K562 (cell line): Measurements from ENCODE around the gene YPEL2. TPM values are rescaled to one million over a fixed set of nuclear protein-coding genes. Genes with fewer than 3 reads are reported as not detected.
A peak's percentile ranks its signal among the peaks of the same experiment; 100 is the strongest.

Experiments
- ARID1B ChIP-seq: fragments of 450-650 bp; IDR thresholded peaks from 2 replicates; pipeline ENCODE4 v1.6.1; 2016; ENCODE audit warnings: antibody characterized with exemption, mild to moderate bottlenecking, inconsistent platforms
- CBFB ChIP-seq: sonication (generic); formaldehyde crosslinking; IDR thresholded peaks from 2 replicates; pipeline ENCODE4 v1.4.0; 2020; ENCODE audit warnings: mild to moderate bottlenecking, missing genetic modification reagents
- EP300 ChIP-seq: IDR thresholded peaks from 2 replicates; pipeline ENCODE4 v1.6.1; 2012; ENCODE audit warnings: low read length, improper control_type of control experiment
- ESRRB ChIP-seq: fragments of 250-450 bp; sonication (Bioruptor Pico); IDR thresholded peaks from 2 replicates; pipeline ENCODE4 v1.5.0; 2020; ENCODE audit warnings: mild to moderate bottlenecking, moderate library complexity, borderline replicate concordance
- ETV5 ChIP-seq: sonication (generic); formaldehyde crosslinking; IDR thresholded peaks from 2 replicates; pipeline ENCODE4 v1.4.0; 2020; ENCODE audit warnings: low read depth, mild to moderate bottlenecking, missing genetic modification reagents
- FOXA3 ChIP-seq, 2 experiments: fragments of 450-650 bp in 1 of 2; sonication (generic) in 1 of 2; formaldehyde crosslinking; IDR thresholded peaks in 1 of 2; conservative IDR thresholded peaks in 1 of 2; 2 replicates each; pipeline versions ENCODE4 v1.4.0 to v1.8.0; 2020 to 2022; ENCODE audit warnings: mild to moderate bottlenecking in 2 of 2, missing genetic modification reagents in 1 of 2
- HDAC1 ChIP-seq, 2 experiments: fragments of 450-650 bp; IDR thresholded peaks; 2 replicates each; pipeline ENCODE4 v1.6.1; 2016 to 2017; ENCODE audit warnings: inconsistent platforms in 1 of 2, mild to moderate bottlenecking in 1 of 2, moderate library complexity in 1 of 2
- HDAC2 ChIP-seq: fragments of 450-650 bp; IDR thresholded peaks from 2 replicates; pipeline ENCODE4 v1.6.1; 2016; ENCODE audit warnings: mild to moderate bottlenecking
- HDAC3 ChIP-seq: fragments of 450-650 bp; IDR thresholded peaks from 2 replicates; pipeline ENCODE4 v1.6.1; 2018; ENCODE audit warnings: borderline replicate concordance, mild to moderate bottlenecking, moderate library complexity; ENCODE audit not compliant: partially characterized antibody
- HMGN3 ChIP-seq: IDR thresholded peaks from 2 replicates; pipeline ENCODE4 v1.6.1; 2011; ENCODE audit warnings: borderline replicate concordance, low read depth, mild to moderate bottlenecking, mixed read lengths, low read length; ENCODE audit not compliant: insufficient read length; ENCODE audit errors: extremely low read depth
- ILK ChIP-seq: fragments of 450-650 bp; IDR thresholded peaks from 2 replicates; pipeline ENCODE4 v1.6.1; 2016; ENCODE audit warnings: missing genetic modification characterization, low read depth, mild to moderate bottlenecking, missing compliant biosample characterization, moderate library complexity, borderline replicate concordance
- KDM1A ChIP-seq, 2 experiments: fragments of 450-650 bp; IDR thresholded peaks; 2 replicates each; pipeline ENCODE4 v1.6.1; 2016; ENCODE audit warnings: mild to moderate bottlenecking in 2 of 2
- MEIS2 ChIP-seq: fragments of 450-650 bp; IDR thresholded peaks from 2 replicates; pipeline ENCODE4 v1.6.1; 2014; ENCODE audit warnings: mild to moderate bottlenecking; ENCODE audit not compliant: partially characterized antibody
- NBN ChIP-seq: fragments of 450-650 bp; IDR thresholded peaks from 2 replicates; pipeline ENCODE4 v1.6.1; 2016; ENCODE audit warnings: low read depth, mild to moderate bottlenecking
- RFX1 ChIP-seq: fragments of 450-650 bp; IDR thresholded peaks from 2 replicates; pipeline ENCODE4 v1.6.1; 2016; ENCODE audit warnings: mild to moderate bottlenecking, moderate library complexity
- SRF ChIP-seq, 2 experiments: fragments of 250-450, 450-650 bp in 1 of 2; sonication (Bioruptor Pico) in 1 of 2; sonication (generic) in 1 of 2; formaldehyde crosslinking; IDR thresholded peaks; 2 replicates each; pipeline versions ENCODE4 v1.5.0 to v1.5.1; 2020 to 2022; ENCODE audit warnings: mild to moderate bottlenecking in 1 of 2, missing genetic modification reagents in 1 of 2
- STAG1 ChIP-seq: sonication (generic); formaldehyde crosslinking; IDR thresholded peaks from 2 replicates; pipeline ENCODE4 v1.5.0; 2020; ENCODE audit warnings: missing genetic modification reagents, borderline replicate concordance
- TAL1 ChIP-seq: fragments of 450-650 bp; IDR thresholded peaks from 2 replicates; pipeline ENCODE4 v1.6.1; 2016; ENCODE audit warnings: mild to moderate bottlenecking
- TBP ChIP-seq: optimal IDR thresholded peaks from 2 replicates; pipeline ENCODE3; 2011; ENCODE audit warnings: low read depth, low read length, improper control_type of control experiment
- TEAD1 ChIP-seq, 2 experiments: fragments of 450-650 bp in 1 of 2; sonication (generic) in 1 of 2; formaldehyde crosslinking; IDR thresholded peaks; 2 replicates each; pipeline versions ENCODE4 v1.4.0 to v1.8.0; 2020 to 2022; ENCODE audit warnings: mild to moderate bottlenecking in 2 of 2, missing genetic modification reagents in 1 of 2
- ZBTB1 ChIP-seq: sonication (generic); formaldehyde crosslinking; IDR thresholded peaks from 2 replicates; pipeline ENCODE4 v1.8.1; 2023; ENCODE audit warnings: missing genetic modification reagents, low read depth, mild to moderate bottlenecking, borderline replicate concordance
- ZBTB33 ChIP-seq: sonication (generic); formaldehyde crosslinking; IDR thresholded peaks from 2 replicates; pipeline ENCODE4 v1.8.1; 2023; ENCODE audit warnings: mild to moderate bottlenecking, missing genetic modification reagents
- ZBTB7A ChIP-seq: IDR thresholded peaks from 2 replicates; pipeline ENCODE4 v1.6.1; 2011; ENCODE audit warnings: low read depth, mild to moderate bottlenecking, low read length, moderate library complexity, borderline replicate concordance; ENCODE audit not compliant: control insufficient read depth
- ZNF133 ChIP-seq: fragments of 250-450 bp; sonication (Bioruptor Pico); IDR thresholded peaks from 2 replicates; pipeline ENCODE4 v1.4.0; 2020; ENCODE audit warnings: mild to moderate bottlenecking
- ZNF212 ChIP-seq: fragments of 450-650 bp; formaldehyde crosslinking; IDR thresholded peaks from 2 replicates; pipeline ENCODE4 v1.4.0; 2020; ENCODE audit warnings: mild to moderate bottlenecking
- ZNF217 ChIP-seq: sonication (generic); formaldehyde crosslinking; IDR thresholded peaks from 2 replicates; pipeline ENCODE4 v1.8.0; 2022; ENCODE audit warnings: mild to moderate bottlenecking, missing genetic modification reagents
- ZNF232 ChIP-seq: sonication (generic); formaldehyde crosslinking; IDR thresholded peaks from 2 replicates; pipeline ENCODE4 v1.8.0; 2022; ENCODE audit warnings: mild to moderate bottlenecking, missing genetic modification reagents
- ZNF551 ChIP-seq: fragments of 250-450 bp; sonication (Bioruptor Pico); IDR thresholded peaks from 2 replicates; pipeline ENCODE4 v1.5.0; 2021; ENCODE audit warnings: mild to moderate bottlenecking, moderate library complexity
- ZSCAN32 ChIP-seq: fragments of 450-650 bp; formaldehyde crosslinking; IDR thresholded peaks from 2 replicates; pipeline ENCODE4 v1.4.0; 2020; ENCODE audit warnings: mild to moderate bottlenecking, moderate library complexity
- polyA plus RNA-seq, 8 experiments: library from polyadenylated mRNA; depleted of rRNA in 4 of 8; stranded (reverse) in 5 of 8; unstranded in 3 of 8; fragments of >200 nt; fragmentation: Nextera tagmentation in 2 of 8; fragmentation: Illumina TruSeq in 1 of 8; extraction: Ambion mirVana in 2 of 8; extraction: Trizol in 1 of 8; gene quantifications; 2 replicates each; pipeline versions ENCODE4 v1.2.1 to v1.2.3, GENCODE V29; 2011 to 2014; ENCODE audit warnings: inconsistent platforms in 1 of 8, missing spikeins in 1 of 8
- total RNA-seq, 7 experiments: library from RNA; depleted of rRNA in 6 of 7; stranded (reverse); fragments of >200 nt in 6 of 7; fragmentation: Illumina TruSeq in 2 of 7; extraction: Trizol in 2 of 7; gene quantifications; 2 replicates each; pipeline versions ENCODE4 v1.2.1 to v1.2.3, GENCODE V29; 2011 to 2021; ENCODE audit warnings: low replicate concordance in 1 of 7

YPEL2 gene
- total and polyA plus RNA-seq, 9 of the 15 experiments (the other 6 are each of a cell fraction or from before 2014, with no cell fraction given): 0.11 to 2.4 (median 0.47) TPM

GRCh38 chr17:59416184-59416583, 84.7 kb downstream of the YPEL2 start (continued):
- TF ChIP-seq HMGN3 (no peak), MEIS2 (peak; percentile 12), ZNF551 (CRISPR knock-in tag) (no peak), ARID1B (peak; percentile 27; the same call in 1 of the 2 replicates), EP300 (no peak), HDAC2 (peak; percentile 84), TEAD1 (CRISPR knock-in tag; IDR thresholded peaks at IDR 0.05) (no peak), KDM1A (IDR thresholded peaks at IDR 0.05) (peak; percentile 90), ZNF212 (CRISPR knock-in tag) (no peak), ZNF133 (CRISPR knock-in tag) (no peak), ZBTB7A (no peak), TBP (no peak), ZBTB33 (CRISPR knock-in tag) (no peak), STAG1 (CRISPR knock-in tag) (no peak), ZBTB1 (CRISPR knock-in tag) (no peak), NBN (peak; percentile 45; the same call in 1 of the 2 replicates), TAL1 (0 out of 2 replicates have a peak, but pooled peaks have one; percentile 19), ILK (tag) (no peak), ZNF232 (no peak), ZNF217 (CRISPR knock-in tag) (no peak), SRF (CRISPR knock-in tag; IDR thresholded peaks at IDR 0.05) (no peak), ETV5 (CRISPR knock-in tag) (no peak), ESRRB (no peak), FOXA3 (CRISPR knock-in tag; conservative IDR thresholded peaks at IDR 0.05 in 1 of 2, IDR thresholded peaks at IDR 0.05 in 1 of 2) (no peak), HDAC1 (IDR thresholded peaks at IDR 0.05) (peak in 1 of 2 experiments; percentile 73; a peak in 2 of 4 replicates), CBFB (no peak), HDAC3 (no peak), RFX1 (no peak), ZSCAN32 (CRISPR knock-in tag) (no peak)
